Right lobe of liver (tissue), 4 donors: ENCODE data around the gene PIM3.

Source experiments
- CTCF ChIP-seq, 4 donors: fragments of 200-600 bp in 3 of 4; fragments of 450-650 bp in 1 of 4; IDR thresholded peaks; one replicate each; pipeline versions ENCODE4 v1.5.1 to v1.8.0; 2016 to 2022; ENCODE audit warnings: antibody characterized with exemption in 4 of 4, mild to moderate bottlenecking in 2 of 4
- POLR2A ChIP-seq: fragments of 450-650 bp; IDR thresholded peaks from one replicate; pipeline ENCODE4 v1.6.1; 2017; ENCODE audit warnings: antibody characterized with exemption, mild to moderate bottlenecking
- donor health status: DM: no; HTN: no; CAD: no.
- donor health status: DM: no; HTN: no; CAD: no.
- donor health status: DM: no; HTN: yes; CAD: no.

DNA sequence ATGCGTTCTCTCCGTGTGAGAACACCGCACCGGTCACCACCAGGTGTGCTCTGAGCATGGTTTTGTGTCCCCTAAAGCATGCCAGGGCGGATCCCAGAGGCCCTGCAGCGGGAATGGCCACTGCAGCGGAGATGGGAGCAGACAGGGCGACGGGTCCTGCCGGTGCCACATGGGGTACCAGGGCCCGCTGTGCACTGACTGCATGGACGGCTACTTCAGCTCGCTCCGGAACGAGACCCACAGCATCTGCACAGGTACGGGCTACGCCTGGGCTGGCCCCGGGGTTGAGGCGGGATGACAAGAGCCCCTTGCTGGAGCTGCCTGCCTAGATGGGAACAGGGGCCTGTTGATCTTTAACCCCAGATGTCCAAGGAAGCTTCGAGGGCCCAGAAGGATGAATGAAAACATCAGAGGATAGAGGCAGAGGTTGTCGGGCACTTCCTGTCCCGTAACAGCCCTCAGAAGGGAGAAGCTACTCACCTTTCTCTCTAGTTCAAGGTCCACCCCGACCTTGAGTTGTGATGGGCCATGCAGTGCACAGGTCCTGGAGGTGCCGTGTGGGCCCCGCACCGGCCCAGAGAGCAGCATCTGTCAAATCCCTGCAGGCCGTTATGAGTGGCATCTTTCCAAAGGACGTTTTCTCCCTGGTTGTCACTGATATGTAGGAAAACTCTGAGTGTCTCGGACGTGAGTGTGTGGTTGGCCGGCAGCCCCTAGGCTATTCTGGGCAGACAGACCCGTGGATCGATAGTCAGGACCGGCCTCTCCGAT is 38.9 kb upstream of the PIM3 start:
- TF ChIP-seq CTCF (IDR thresholded peaks at IDR 0.05): no peak
- no peak for TF ChIP-seq POLR2A
